ENCODE data around the gene SOX1. TPM values are rescaled to one million over a fixed set of nuclear protein-coding genes. Genes with fewer than 3 reads are reported as not detected.

SOX1 gene
- total RNA-seq, 1 experiment from 2014 or later, result not detected

DNA sequence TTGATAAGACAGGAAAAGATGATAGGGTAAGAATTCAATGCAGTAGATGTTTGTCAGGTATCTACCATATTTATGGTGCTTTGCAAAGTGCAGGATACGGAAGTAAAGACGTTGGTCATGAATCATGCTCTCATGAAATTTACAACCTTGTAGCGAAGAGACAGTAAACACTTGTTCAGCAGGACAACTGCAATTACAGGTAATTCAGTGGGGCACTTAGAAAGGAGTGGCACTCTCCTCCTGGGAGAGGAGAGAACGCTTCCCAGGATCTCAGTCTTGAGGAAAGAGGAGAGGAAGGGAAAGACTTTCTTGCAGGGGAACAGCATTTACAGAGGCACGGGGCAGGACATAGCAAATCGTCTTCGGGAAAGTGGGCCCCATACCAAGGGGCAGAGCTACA lies 46.4 kb downstream of the SOX1 start:
- Mint-ChIP-seq H3K36me3 (ENCODE audit: insufficient read depth, unreplicated experiment) (no peaks in the 10 kb centered on the region), H3K4me1 (ENCODE audit: insufficient read depth, unreplicated experiment) (peaks cover 6% of the 10 kb centered on the region), H3K9me3 (ENCODE audit: unreplicated experiment) (peaks cover 6% of the 10 kb centered on the region), H3K27me3 (ENCODE audit: insufficient read depth, unreplicated experiment) (no peaks in the 10 kb centered on the region), H3K4me3 (ENCODE audit: unreplicated experiment) (no peak overlapping the region), H3K27ac (ENCODE audit: low read depth, unreplicated experiment) (no peak overlapping the region)
- intact Hi-C loops (cut with micrococcal nuclease), result no loop called here
- POLR2A ChIA-PET, result no interaction called here
- CTCF ChIA-PET, result no interaction called here
- no peak for DNase-seq (ENCODE audit: unreplicated experiment)
- no TSS peak for BruUV-seq (replicated peaks)
- TF ChIP-seq, protein P1, sequence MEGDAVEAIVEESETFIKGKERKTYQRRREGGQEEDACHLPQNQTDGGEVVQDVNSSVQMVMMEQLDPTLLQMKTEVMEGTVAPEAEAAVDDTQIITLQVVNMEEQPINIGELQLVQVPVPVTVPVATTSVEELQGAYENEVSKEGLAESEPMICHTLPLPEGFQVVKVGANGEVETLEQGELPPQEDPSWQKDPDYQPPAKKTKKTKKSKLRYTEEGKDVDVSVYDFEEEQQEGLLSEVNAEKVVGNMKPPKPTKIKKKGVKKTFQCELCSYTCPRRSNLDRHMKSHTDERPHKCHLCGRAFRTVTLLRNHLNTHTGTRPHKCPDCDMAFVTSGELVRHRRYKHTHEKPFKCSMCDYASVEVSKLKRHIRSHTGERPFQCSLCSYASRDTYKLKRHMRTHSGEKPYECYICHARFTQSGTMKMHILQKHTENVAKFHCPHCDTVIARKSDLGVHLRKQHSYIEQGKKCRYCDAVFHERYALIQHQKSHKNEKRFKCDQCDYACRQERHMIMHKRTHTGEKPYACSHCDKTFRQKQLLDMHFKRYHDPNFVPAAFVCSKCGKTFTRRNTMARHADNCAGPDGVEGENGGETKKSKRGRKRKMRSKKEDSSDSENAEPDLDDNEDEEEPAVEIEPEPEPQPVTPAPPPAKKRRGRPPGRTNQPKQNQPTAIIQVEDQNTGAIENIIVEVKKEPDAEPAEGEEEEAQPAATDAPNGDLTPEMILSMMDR (IDR thresholded peaks at IDR 0.05; ENCODE audit: unreplicated experiment), result no peak

GRCh38 chr13:112113851-112114250 lies 46.9 kb downstream of the SOX1 start:
- H3K27ac Mint-ChIP-seq (ENCODE audit: low read depth, unreplicated experiment), result no peak overlapping the region
- intact Hi-C loops (cut with micrococcal nuclease), result no loop called here
- DNase-seq (ENCODE audit: unreplicated experiment), result no peak
- H3K27me3 Mint-ChIP-seq (ENCODE audit: insufficient read depth, unreplicated experiment), result no peaks in the 10 kb centered on the region
- CTCF ChIA-PET, result no interaction called here
- no TSS peak for BruUV-seq (replicated peaks)
- no peaks in the 10 kb centered on the region for H3K36me3 Mint-ChIP-seq (ENCODE audit: insufficient read depth, unreplicated experiment)
- TF ChIP-seq, protein P1 (IDR thresholded peaks at IDR 0.05; ENCODE audit: unreplicated experiment), result no peak
- no peak overlapping the region for H3K4me3 Mint-ChIP-seq (ENCODE audit: unreplicated experiment)
- peaks cover under 1% of the 10 kb centered on the region for H3K9me3 Mint-ChIP-seq (ENCODE audit: unreplicated experiment)
- POLR2A ChIA-PET, result no interaction called here
- peaks cover 6% of the 10 kb centered on the region for H3K4me1 Mint-ChIP-seq (ENCODE audit: insufficient read depth, unreplicated experiment)

DNA sequence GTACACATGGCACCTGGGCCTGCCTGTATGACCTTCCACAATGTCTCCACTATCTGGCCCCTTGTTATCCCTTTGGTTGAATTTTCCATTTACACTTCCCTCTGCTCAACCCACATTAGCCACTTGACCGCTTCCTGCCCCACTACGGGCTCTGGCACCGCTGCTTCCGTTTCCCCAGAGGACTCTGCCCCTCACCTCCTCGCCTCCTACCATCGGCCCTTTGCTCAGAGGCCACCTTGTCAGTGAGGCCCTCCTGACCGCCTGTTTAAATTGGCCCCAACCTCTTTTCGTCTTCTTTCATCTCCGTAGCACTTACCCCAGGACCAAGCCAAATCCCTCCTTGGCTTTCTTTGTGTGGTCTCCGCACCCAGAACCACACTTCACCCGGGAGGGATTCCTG lies 47.4 kb downstream of the SOX1 start:
- no peak overlapping the region for H3K27ac Mint-ChIP-seq (ENCODE audit: low read depth, unreplicated experiment)
- TF ChIP-seq, protein P1 (IDR thresholded peaks at IDR 0.05; ENCODE audit: unreplicated experiment), result no peak
- ChIA-PET POLR2A (interaction anchor here (0.7 kb wide), 1 partner anchor 72 kb away, joined by 4 read pairs; no protein-coding TSS in a partner anchor), CTCF (no interaction called here)
- no TSS peak for BruUV-seq (replicated peaks)
- no peaks in the 10 kb centered on the region for H3K27me3 Mint-ChIP-seq (ENCODE audit: insufficient read depth, unreplicated experiment)
- no peak overlapping the region for H3K4me3 Mint-ChIP-seq (ENCODE audit: unreplicated experiment)
- intact Hi-C loops (cut with micrococcal nuclease), result no loop called here
- no peaks in the 10 kb centered on the region for H3K36me3 Mint-ChIP-seq (ENCODE audit: insufficient read depth, unreplicated experiment)
- DNase-seq (ENCODE audit: unreplicated experiment), result no peak
- no peaks in the 10 kb centered on the region for H3K9me3 Mint-ChIP-seq (ENCODE audit: unreplicated experiment)
- peaks cover 6% of the 10 kb centered on the region for H3K4me1 Mint-ChIP-seq (ENCODE audit: insufficient read depth, unreplicated experiment)

- ChIA-PET CTCF (no interaction called here), POLR2A (no interaction called here)
- Mint-ChIP-seq H3K27me3 (ENCODE audit: insufficient read depth, unreplicated experiment) (no peaks in the 10 kb centered on the region), H3K4me3 (ENCODE audit: unreplicated experiment) (no peak overlapping the region), H3K36me3 (ENCODE audit: insufficient read depth, unreplicated experiment) (no peaks in the 10 kb centered on the region), H3K9me3 (ENCODE audit: unreplicated experiment) (no peaks in the 10 kb centered on the region), H3K27ac (ENCODE audit: low read depth, unreplicated experiment) (no peak overlapping the region), H3K4me1 (ENCODE audit: insufficient read depth, unreplicated experiment) (peaks cover 6% of the 10 kb centered on the region)
- TF ChIP-seq, protein P1 (IDR thresholded peaks at IDR 0.05; ENCODE audit: unreplicated experiment), result no peak
- no TSS peak for BruUV-seq (replicated peaks)
- intact Hi-C loops (cut with micrococcal nuclease), result no loop called here
- no peak for DNase-seq (ENCODE audit: unreplicated experiment)
Observed at GRCh38 chr13:112115403-112116091, 48.6 kb downstream of the SOX1 start.
